Measurements from ENCODE around the gene AATK.

AATK gene

GRCh38 chr17:81160306-81160705 is 5.7 kb downstream of the AATK start:
- TF ChIP-seq, protein P1, sequence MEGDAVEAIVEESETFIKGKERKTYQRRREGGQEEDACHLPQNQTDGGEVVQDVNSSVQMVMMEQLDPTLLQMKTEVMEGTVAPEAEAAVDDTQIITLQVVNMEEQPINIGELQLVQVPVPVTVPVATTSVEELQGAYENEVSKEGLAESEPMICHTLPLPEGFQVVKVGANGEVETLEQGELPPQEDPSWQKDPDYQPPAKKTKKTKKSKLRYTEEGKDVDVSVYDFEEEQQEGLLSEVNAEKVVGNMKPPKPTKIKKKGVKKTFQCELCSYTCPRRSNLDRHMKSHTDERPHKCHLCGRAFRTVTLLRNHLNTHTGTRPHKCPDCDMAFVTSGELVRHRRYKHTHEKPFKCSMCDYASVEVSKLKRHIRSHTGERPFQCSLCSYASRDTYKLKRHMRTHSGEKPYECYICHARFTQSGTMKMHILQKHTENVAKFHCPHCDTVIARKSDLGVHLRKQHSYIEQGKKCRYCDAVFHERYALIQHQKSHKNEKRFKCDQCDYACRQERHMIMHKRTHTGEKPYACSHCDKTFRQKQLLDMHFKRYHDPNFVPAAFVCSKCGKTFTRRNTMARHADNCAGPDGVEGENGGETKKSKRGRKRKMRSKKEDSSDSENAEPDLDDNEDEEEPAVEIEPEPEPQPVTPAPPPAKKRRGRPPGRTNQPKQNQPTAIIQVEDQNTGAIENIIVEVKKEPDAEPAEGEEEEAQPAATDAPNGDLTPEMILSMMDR (IDR thresholded peaks at IDR 0.05; ENCODE audit: low read depth, low read length): no peak
- DNase-seq (ENCODE audit: low read depth, low spot score): no peak
- in situ Hi-C loops (cut with HindIII; ENCODE audit: low sequenced_read_pairs): no loop called here
- no peak overlapping the region for H3K4me3 ChIP-seq (ENCODE audit: low read depth, low read length)

- DNase-seq (ENCODE audit: low read depth, low spot score): no peak
- in situ Hi-C loops (cut with HindIII; ENCODE audit: low sequenced_read_pairs): no loop called here
- no peak overlapping the region for H3K4me3 ChIP-seq (ENCODE audit: low read depth, low read length)
- TF ChIP-seq, protein P1 (IDR thresholded peaks at IDR 0.05; ENCODE audit: low read depth, low read length): no peak
Measured at GRCh38 chr17:81159611-81160265, 6.3 kb downstream of the AATK start.

- in situ Hi-C loops (cut with HindIII; ENCODE audit: low sequenced_read_pairs): no loop called here
- DNase-seq (ENCODE audit: low read depth, low spot score): no peak
- no peak overlapping the region for H3K4me3 ChIP-seq (ENCODE audit: low read depth, low read length)
- TF ChIP-seq, protein P1 (IDR thresholded peaks at IDR 0.05; ENCODE audit: low read depth, low read length): no peak
Measured at GRCh38 chr17:81158688-81159590, 7.1 kb downstream of the AATK start.

GRCh38 chr17:81157848-81158687 is 8.0 kb downstream of the AATK start:
- no peak for DNase-seq (ENCODE audit: low read depth, low spot score)
- in situ Hi-C loops (cut with HindIII; ENCODE audit: low sequenced_read_pairs): no loop called here
- no peak overlapping the region for H3K4me3 ChIP-seq (ENCODE audit: low read depth, low read length)
- TF ChIP-seq, protein P1 (IDR thresholded peaks at IDR 0.05; ENCODE audit: low read depth, low read length): no peak

- no peak for DNase-seq (ENCODE audit: low read depth, low spot score)
- TF ChIP-seq, protein P1 (IDR thresholded peaks at IDR 0.05; ENCODE audit: low read depth, low read length): no peak
- in situ Hi-C loops (cut with HindIII; ENCODE audit: low sequenced_read_pairs): no loop called here
- no peak overlapping the region for H3K4me3 ChIP-seq (ENCODE audit: low read depth, low read length)
Measured at GRCh38 chr17:81156866-81157805, 8.9 kb downstream of the AATK start.
